Kidney (tissue), 14 donors: ENCODE measurements around the gene VLDLR. TPM values are rescaled to one million over a fixed set of nuclear protein-coding genes. Genes with fewer than 3 reads are reported as not detected.
A peak's percentile ranks its signal among the peaks of the same experiment; 100 is the strongest.

Experiments used
- DNase-seq, 5 donors: peaks; one replicate each; pipeline ENCODE4 v3.0.0-alpha.2; 2013 to 2020
- FAIRE-seq: peaks from 2 replicates; lab custom pipeline; 2012; peaks lifted over from hg19 to GRCh38; lab: Jason Lieb, UNC
- H3K27ac ChIP-seq, 2 donors: one replicate each; pipeline ENCODE4 v1.7.0; 2013; ENCODE audit warnings: low read depth in 2 of 2, low read length in 2 of 2, inconsistent platforms in 1 of 2
- H3K27me3 ChIP-seq: one replicate; pipeline ENCODE4 v1.7.1; 2013; ENCODE audit warnings: low read length, inconsistent platforms; ENCODE audit not compliant: control insufficient read depth, insufficient read depth
- H3K36me3 ChIP-seq, 3 donors: one replicate each; pipeline versions ENCODE4 v1.7.0 to v1.7.1; 2013; ENCODE audit warnings: low read length in 3 of 3, control low read depth in 1 of 3, inconsistent platforms in 1 of 3; ENCODE audit not compliant: insufficient read depth in 3 of 3, control insufficient read depth in 2 of 3
- H3K4me1 ChIP-seq, 3 donors: one replicate each; pipeline versions ENCODE4 v1.7.0 to v1.7.1; 2013; ENCODE audit warnings: low read length in 3 of 3, inconsistent platforms in 1 of 3, low read depth in 1 of 3; ENCODE audit not compliant: control insufficient read depth in 2 of 3, insufficient read depth in 2 of 3
- H3K4me3 ChIP-seq, 3 donors: one replicate each; pipeline versions ENCODE4 v1.7.0 to v1.8.1; 2013; ENCODE audit warnings: low read length in 3 of 3, control low read depth in 1 of 3, inconsistent platforms in 1 of 3
- H3K9ac ChIP-seq, 3 donors: one replicate each; pipeline versions ENCODE4 v1.7.0 to v1.7.1; 2013; ENCODE audit warnings: low read length in 3 of 3, control low read depth in 1 of 3, inconsistent platforms in 1 of 3
- H3K9me3 ChIP-seq, 3 donors: one replicate each; pipeline versions ENCODE4 v1.7.0 to v1.7.1; 2013; ENCODE audit warnings: low read length in 3 of 3, control low read depth in 1 of 3, inconsistent platforms in 1 of 3; ENCODE audit not compliant: control insufficient read depth in 2 of 3, insufficient read depth in 1 of 3
- intact Hi-C: fragments of 100-400 bp; cut with DNase I; formaldehyde crosslinking; loops from one replicate; pipeline ENCODE4 v1.11.1; 2022
- polyA plus RNA-seq: library from polyadenylated mRNA; stranded (reverse); fragments of 350-450 nt; fragmentation: Illumina TruSeq; extraction: RNeasy Lipid Tissue Mini Kit (QIAGEN cat#74804); gene quantifications from one replicate; pipeline ENCODE4 v1.2.3, GENCODE V29; 2014; ENCODE audit warnings: low read depth, low replicate concordance; ENCODE audit not compliant: insufficient read depth
- total RNA-seq: library from RNA; stranded (reverse); fragmentation: NEBNext Ultra II Directional; extraction: Animal tissue kit (Norgen Biotek cat#: 25700); gene quantifications from one replicate; pipeline ENCODE4 v1.2.1, GENCODE V29; 2021
- TF ChIP-seq, protein P1 (sequence below): IDR thresholded peaks from 3 replicates; pipeline ENCODE4 v1.5.1; 2012; ENCODE audit warnings: mild to moderate bottlenecking, moderate library complexity, borderline replicate concordance; ENCODE audit not compliant: insufficient read depth; ENCODE audit errors: extremely low read depth
- donor health status: control.
- donor health status: control.
- donor health status: control.
- donor health status: control.
- donor health status: control.
- donor health status: DM: yes; HTN: yes; CAD: no.
- donor health status: Normal renal cell carcinoma (clear cell type).

Gene VLDLR
- total and polyA plus RNA-seq, 2 donors from 2014 or later: 8.6 to 24.2 TPM

DNA sequence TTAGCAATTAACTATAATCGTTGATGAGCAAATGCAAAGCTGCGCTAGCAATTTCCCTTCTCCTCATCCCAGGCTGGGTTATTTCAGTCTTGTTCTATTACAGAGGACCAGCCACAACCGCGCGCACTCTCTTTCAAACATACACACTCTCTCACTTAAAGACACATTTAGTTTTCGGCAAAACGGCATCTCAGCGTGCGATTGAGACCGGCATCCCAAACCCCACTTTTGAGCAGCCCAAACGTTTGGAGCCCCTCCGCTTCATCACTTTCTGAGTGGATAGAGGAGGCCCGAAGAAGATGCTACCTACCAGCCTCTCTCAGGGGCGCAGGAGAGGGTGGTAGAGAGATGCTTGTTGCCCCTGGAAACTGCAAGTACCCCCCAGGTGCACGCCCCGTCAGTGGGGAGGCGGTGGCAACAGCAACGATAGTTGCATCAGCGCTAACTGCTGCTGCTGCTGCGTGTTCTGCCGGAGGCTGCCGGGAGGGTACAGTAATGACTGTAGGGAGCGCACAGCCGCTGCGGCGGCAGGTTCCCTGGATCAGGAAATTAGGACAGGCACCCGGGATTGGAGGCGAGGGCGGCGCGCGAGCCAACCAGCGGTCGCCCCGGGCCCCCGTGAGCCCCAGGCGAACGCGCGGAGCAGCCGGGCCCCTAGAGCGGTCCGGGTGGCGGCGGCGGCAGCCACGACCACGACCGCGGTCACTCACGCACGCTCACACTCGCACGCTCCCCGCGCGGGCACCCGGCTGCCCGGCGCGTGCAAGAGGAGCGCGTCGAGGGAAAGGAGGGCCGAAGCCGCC, 467 bp upstream of the VLDLR start:
- Histone ChIP-seq H3K36me3 (no peaks in the 10 kb centered on the region), H3K9ac (peak overlapping the region in 2 of 3 donors; percentile 21 to 24), H3K4me1 (peaks cover 0 to 18% (median 9%) of the 10 kb centered on the region in 3 donors), H3K27ac (peak overlapping the region in 1 of 2 donors; percentile 69), H3K9me3 (no peaks in the 10 kb centered on the region), H3K27me3 (no peaks in the 10 kb centered on the region), H3K4me3 (peak overlapping the region; percentile 51 to 71 (median 52))
- intact Hi-C loops: no loop called here
- TF ChIP-seq, protein P1, sequence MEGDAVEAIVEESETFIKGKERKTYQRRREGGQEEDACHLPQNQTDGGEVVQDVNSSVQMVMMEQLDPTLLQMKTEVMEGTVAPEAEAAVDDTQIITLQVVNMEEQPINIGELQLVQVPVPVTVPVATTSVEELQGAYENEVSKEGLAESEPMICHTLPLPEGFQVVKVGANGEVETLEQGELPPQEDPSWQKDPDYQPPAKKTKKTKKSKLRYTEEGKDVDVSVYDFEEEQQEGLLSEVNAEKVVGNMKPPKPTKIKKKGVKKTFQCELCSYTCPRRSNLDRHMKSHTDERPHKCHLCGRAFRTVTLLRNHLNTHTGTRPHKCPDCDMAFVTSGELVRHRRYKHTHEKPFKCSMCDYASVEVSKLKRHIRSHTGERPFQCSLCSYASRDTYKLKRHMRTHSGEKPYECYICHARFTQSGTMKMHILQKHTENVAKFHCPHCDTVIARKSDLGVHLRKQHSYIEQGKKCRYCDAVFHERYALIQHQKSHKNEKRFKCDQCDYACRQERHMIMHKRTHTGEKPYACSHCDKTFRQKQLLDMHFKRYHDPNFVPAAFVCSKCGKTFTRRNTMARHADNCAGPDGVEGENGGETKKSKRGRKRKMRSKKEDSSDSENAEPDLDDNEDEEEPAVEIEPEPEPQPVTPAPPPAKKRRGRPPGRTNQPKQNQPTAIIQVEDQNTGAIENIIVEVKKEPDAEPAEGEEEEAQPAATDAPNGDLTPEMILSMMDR: peak; percentile 9
- FAIRE-seq: no peak
- peak; percentile 86 to 91 (median 88) for DNase-seq

DNA sequence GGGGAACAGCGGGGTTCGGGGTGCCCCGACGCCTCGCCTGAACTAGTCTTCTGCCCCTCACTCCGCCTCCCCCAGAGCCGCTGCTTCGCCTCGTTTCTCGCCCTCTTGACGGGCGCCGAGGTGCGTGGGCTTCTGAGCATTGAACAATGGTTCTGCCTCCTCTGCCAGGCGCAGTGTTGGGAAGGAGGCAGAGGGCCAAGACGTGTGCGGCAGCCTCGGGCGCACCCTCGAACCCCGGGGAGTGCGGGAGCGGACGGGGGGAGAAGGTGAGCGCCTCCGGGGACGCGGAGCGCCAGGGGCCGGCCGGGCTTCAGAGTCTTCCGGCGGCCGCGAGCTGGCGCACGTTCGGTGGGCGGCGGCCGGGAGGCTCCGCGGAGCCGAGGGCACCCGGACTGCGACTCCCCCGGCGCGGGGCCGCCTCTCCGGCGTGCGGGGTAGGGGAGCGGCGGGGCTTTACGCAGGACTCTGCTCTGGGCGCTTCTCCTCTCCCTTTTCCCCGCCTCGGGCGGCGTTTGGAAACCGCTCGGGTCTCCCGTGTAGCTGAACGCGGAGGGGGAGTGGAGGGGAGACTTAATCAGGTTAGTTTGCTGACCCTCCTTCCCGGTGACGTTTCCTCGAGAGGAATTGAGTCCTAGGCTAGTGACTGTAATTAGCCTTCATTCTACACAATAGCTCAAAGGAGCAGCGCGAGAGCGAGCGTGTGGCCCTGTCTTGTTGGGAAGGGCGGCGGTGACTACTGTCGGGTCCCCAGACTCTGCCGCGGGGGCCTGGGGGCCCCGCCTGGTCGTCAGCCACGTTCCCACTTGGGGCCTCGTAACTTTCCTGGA, 1.1 kb downstream of the VLDLR start:
- intact Hi-C loops: no loop called here

DNA sequence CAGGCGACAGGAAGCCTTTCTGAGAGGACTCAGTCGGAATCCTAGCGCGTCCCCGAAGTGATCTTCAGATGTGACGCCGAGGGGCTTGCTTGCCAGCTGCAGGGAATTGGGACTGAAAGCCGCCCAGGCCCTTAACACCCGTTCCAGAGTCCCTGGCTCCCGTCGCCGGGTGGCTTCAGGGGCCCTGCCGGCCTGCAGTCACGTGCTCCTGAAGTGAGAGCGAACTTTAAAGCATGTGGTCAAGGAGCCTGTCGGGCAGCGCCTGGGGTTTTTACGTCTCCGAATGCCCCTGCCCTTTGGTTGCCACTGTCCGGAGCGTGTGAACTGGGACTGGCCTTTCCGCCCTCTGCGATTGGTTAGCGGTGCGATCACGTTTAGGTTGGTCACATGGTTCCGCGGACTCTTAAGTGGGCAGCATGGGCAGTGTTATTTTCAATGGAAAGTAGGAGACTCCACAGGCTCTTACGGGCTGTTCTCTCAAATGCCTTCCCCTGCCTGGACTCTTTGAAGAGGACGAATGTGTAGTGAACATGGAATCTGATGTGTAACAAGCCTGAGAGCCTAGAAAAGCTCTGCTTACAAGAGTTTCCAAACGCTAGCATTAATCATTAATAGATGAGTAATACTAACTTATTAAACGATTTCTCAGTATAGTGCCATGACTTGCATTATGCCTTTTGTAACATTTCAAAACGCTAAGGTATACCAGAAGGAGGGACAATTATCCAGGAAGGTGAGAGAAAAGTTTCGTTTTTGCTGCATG, 1.9 kb downstream of the VLDLR start:
- peak overlapping the region; percentile 77 to 85 for H3K27ac ChIP-seq
- no peaks in the 10 kb centered on the region for H3K27me3 ChIP-seq
- intact Hi-C loops: no loop called here
- H3K4me1 ChIP-seq: peaks cover 0 to 18% (median 9%) of the 10 kb centered on the region in 3 donors
- H3K9ac ChIP-seq: peak overlapping the region; percentile 7 to 82 (median 35)
- FAIRE-seq (peak; percentile 25), DNase-seq (peak in 4 of 5 donors; percentile 76 to 88 (median 82))
- no peaks in the 10 kb centered on the region for H3K36me3 ChIP-seq
- no peaks in the 10 kb centered on the region for H3K9me3 ChIP-seq
- H3K4me3 ChIP-seq: peak overlapping the region; percentile 71 to 75 (median 73)
- TF ChIP-seq, protein P1: no peak

More for the DNA sequence above, 1.1 kb downstream of the VLDLR start:
- DNase-seq: peak; percentile 70 to 81 (median 76)
- no peaks in the 10 kb centered on the region for H3K27me3 ChIP-seq
- H3K4me1 ChIP-seq: peaks cover 0 to 18% (median 9%) of the 10 kb centered on the region in 3 donors
- H3K36me3 ChIP-seq: no peaks in the 10 kb centered on the region
- no peaks in the 10 kb centered on the region for H3K9me3 ChIP-seq
- peak overlapping the region; percentile 50 to 82 (median 61) for H3K9ac ChIP-seq
- no peak for FAIRE-seq
- peak overlapping the region; percentile 71 to 75 (median 73) for H3K4me3 ChIP-seq
- TF ChIP-seq, protein P1: no peak
- H3K27ac ChIP-seq: peak overlapping the region; percentile 77 to 85
